Omental fat pad (tissue), 4 donors: ENCODE data around the gene LCN15. TPM values are rescaled to one million over a fixed set of nuclear protein-coding genes. Genes with fewer than 3 reads are reported as not detected.

Experiments used
- ATAC-seq: fragments of 150-250 bp; one replicate; pipeline ENCODE4 v1.9.1; 2016; ENCODE audit warnings: mild to moderate bottlenecking, moderate library complexity; ENCODE audit not compliant: low FRiP score
- DNase-seq: peaks from one replicate; pipeline ENCODE4 v3.0.0-alpha.2; 2019; ENCODE audit warnings: low spot score
- total RNA-seq, 4 donors: library from RNA; depleted of rRNA; stranded (reverse); fragments of >200 nt; gene quantifications; one replicate each; pipeline ENCODE4 v1.1.0, GENCODE V29; 2016
- TF ChIP-seq, protein P1 (sequence below), 3 donors: fragments of 450-650 bp; IDR thresholded peaks; one replicate each; pipeline ENCODE4 v1.5.1; 2016 to 2017; ENCODE audit warnings: antibody characterized with exemption in 3 of 3, mild to moderate bottlenecking in 3 of 3, moderate library complexity in 2 of 3

LCN15 gene, protein sequence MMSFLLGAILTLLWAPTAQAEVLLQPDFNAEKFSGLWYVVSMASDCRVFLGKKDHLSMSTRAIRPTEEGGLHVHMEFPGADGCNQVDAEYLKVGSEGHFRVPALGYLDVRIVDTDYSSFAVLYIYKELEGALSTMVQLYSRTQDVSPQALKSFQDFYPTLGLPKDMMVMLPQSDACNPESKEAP
- not detected for total RNA-seq

DNA sequence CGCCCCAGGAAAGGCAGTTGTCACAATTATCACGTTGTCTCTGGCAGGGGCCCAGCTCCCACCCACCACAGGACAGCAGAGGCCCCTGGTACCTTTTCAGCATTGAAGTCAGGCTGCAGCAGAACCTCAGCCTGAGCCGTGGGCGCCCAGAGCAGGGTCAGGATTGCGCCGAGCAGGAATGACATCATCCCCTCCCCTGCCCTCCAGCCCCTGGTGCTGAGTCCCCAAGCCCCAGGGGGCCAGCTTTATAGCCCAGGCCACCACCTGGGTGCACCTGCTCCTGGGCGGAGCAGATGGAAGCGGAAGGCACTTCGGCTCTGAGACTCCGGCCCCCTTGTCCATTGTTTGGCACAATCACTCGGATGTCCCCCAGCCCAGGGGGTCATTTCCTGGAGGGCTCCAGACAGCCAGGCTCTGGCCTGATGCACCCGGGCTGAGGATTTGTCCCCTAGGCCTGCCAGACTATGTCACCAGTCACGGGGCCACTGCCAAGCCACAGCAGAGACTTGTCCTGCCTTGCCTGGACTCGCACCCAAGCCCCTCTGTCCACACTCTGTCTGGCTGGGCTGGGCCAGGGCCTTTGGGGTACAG is at the start of gene LCN15:
TSS of gene LCN15 (minus strand) at position 218 of the 591 bp plus-strand sequence. CDS start at position 188, 30 bp downstream.
- TF ChIP-seq, protein P1, sequence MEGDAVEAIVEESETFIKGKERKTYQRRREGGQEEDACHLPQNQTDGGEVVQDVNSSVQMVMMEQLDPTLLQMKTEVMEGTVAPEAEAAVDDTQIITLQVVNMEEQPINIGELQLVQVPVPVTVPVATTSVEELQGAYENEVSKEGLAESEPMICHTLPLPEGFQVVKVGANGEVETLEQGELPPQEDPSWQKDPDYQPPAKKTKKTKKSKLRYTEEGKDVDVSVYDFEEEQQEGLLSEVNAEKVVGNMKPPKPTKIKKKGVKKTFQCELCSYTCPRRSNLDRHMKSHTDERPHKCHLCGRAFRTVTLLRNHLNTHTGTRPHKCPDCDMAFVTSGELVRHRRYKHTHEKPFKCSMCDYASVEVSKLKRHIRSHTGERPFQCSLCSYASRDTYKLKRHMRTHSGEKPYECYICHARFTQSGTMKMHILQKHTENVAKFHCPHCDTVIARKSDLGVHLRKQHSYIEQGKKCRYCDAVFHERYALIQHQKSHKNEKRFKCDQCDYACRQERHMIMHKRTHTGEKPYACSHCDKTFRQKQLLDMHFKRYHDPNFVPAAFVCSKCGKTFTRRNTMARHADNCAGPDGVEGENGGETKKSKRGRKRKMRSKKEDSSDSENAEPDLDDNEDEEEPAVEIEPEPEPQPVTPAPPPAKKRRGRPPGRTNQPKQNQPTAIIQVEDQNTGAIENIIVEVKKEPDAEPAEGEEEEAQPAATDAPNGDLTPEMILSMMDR (IDR thresholded peaks at IDR 0.05), result no peak
- no peak for ATAC-seq
- no peak for DNase-seq

DNA sequence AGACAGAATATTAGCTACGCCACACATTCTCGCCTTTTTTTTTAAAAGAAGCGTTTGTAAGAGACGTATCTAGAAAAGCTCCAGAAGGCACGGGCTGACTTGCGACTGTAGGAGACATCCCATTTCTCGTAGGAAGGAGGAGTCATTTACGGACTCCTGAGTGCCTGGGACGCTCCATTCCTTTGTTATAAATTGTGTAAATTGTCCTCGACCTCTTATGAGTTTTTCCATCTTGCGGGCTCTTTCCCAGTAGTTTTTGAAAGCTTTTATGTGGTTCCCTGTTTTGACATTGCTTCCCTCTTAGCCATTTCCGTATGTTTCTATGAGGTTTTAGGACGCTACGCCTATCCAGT is 44.5 kb upstream of the LCN15 start:
- ATAC-seq (no peak), DNase-seq (no peak)
- TF ChIP-seq, protein P1 (IDR thresholded peaks at IDR 0.05), result no peak

DNA sequence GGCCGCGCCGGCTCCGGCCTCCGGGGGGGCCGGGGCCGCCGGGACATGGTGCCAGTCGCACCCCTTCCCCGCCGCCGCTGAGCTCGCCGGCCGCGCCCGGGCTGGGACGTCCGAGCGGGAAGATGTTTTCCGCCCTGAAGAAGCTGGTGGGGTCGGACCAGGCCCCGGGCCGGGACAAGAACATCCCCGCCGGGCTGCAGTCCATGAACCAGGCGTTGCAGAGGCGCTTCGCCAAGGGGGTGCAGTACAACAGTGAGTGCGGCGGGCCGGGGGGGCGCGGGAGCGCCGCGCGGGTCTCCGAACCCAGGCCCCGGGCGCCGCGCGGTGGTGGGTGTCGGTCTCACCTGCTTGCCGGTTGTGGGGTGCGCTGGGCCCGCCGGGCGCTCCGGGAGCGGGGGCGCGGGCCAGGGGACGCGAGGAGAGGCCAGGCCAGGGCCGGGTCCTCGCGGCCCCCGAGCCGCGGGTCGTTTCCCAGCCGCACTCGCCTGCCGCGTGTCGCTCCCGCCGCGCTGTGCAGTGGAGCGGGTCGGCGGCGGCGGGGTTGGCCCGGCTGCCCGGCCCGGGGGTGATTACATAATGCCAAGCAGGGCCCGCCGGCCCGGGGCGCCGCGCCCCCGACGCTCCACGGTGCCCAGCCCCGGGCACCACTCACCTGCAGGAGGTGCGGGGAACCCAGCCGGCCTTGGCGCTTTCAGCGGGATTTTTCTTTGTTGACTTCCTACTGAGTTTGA is 43.9 kb upstream of the LCN15 start:
- TF ChIP-seq, protein P1 (IDR thresholded peaks at IDR 0.05), result no peak
- DNase-seq, result no peak
- peak; percentile 37 for ATAC-seq

DNA sequence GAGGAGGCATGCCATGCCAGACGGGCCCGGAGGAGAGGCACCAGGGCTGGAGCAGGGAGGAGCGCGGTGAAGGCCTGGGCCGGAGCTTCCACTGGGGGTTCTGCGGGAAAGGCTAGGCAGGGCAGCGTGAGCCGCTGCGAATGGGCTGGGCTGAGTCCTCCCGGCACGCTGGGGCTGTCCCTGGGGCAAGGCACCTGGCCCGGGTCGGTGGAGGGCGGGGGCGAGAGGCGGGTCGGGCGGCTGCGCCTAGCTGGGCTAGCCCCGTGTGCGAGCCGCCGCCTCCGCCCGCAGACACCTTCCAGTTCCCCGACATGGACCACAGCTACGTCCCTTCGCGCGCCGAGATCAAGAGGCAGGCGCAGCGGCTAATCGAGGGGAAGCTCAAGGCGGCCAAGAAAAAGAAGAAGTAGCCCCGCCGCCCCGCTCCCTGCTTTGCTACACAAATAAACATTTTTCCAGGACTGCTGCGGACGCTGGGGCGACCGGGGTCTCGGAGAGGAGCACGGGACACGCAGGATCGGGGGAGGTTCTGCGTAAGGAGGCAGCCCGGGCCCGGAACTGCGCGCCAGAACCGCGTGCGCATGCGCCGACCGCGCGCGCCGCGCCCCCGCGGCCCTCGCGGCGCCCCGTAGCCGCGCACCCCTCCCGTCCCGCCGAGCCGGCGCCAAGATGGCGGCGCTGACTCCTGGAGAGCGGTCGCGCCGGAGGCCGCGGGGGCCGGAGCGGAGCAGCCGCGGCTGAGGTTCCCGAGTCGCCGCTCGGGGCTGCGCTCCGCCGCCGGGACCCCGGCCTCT is 43.2 kb upstream of the LCN15 start, which contains the start of gene RABL6:
TSS of gene RABL6 (plus strand) at position 668 of the 794 bp plus-strand sequence. CDS start 249 bp downstream, outside the sequence.
- TF ChIP-seq, protein P1 (IDR thresholded peaks at IDR 0.05), result no peak

DNA sequence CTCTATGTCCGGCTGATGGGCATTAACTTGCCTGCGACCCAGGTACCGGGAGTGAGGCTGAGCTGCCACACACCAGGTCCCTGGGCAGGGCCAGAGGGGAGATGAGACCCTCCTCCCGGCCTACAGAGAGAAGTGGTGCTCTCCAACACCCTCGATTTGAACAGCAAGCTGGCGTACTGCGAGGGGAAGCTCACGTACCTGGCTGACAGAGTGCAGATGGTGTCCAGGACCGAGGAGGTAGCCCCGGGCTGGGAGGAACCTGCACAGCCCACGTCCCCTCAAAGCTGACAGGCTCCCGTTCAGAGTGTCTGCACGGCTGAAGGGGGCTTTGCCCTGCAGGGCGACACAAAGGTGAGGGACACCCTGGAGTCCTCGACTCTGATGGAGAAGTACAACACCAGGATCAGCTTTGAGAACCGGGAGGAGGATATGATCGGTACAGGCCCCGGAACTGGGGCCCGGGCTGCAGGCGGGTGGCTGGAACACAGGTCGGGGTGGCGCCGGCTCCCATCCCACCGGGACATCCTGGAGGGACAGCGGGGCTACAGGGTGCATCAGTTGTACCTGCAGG is 42.4 kb upstream of the LCN15 start:
- ATAC-seq (no peak), DNase-seq (peak; percentile 9)
- TF ChIP-seq, protein P1 (IDR thresholded peaks at IDR 0.05), result no peak

More for the DNA sequence above, 43.2 kb upstream of the LCN15 start, which contains the start of gene RABL6:
- peak; percentile 87 for ATAC-seq
- peak; percentile 20 for DNase-seq

DNA sequence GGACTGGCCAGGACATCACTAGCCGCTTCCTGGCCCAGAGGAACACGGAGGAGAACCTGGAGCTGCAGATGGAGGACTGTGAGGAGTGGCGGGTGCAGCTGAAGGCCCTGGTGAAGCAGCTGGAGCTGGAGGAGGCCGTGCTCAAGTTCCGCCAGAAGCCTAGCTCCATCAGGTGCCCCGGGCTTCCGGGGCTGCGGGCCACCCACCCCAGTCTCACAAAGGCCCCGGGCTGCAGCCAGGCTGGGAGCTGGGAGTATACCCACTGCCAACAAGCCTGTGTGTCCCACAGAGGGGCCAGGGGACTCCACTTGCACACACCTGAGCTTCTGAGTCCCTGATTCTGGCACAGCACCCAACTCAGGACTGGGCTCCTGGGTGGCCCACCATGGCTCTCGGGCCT is 41.7 kb upstream of the LCN15 start:
- DNase-seq, result peak; percentile 13
- TF ChIP-seq, protein P1 (IDR thresholded peaks at IDR 0.05), result no peak
- ATAC-seq, result no peak
